Measurements from ENCODE around the gene GALNT17.

DNA sequence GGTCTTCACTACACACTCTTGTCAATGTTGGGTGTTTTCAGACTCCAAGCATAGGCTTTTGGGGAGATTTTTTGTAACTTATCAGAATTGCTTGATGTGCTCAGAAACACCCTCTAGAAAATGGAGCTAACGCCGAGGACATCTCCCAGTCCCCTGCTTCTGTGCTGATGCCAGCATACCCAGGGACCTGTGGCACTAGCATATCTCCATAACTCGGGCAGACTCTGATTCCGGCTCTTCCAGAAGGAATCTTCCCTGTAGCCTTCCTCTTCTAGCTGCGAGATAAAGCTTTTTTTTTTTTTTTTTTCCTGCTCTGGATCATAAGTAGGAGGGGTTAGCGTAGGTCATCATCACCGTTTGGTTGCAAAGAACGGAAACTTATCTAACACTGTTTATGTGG is 434.4 kb downstream of the GALNT17 start:
- TF ChIP-seq EZH2 (IDR thresholded peaks at IDR 0.05) (no peak), POLR2AphosphoS5 (IDR thresholded peaks at IDR 0.05; ENCODE audit: borderline replicate concordance, low read depth, low read length) (no peak)
